Osteoblast (primary cell): Measurements from ENCODE around the gene NFIA. TPM values are rescaled to one million over a fixed set of nuclear protein-coding genes. Genes with fewer than 3 reads are reported as not detected.

Source experiments
- DNase-seq: peaks from one replicate; pipeline ENCODE4 v3.0.0; 2011; ENCODE audit warnings: low spot score, mixed read lengths; ENCODE audit not compliant: insufficient read length; ENCODE audit errors: missing footprints
- H2AFZ ChIP-seq: 2 replicates; pipeline ENCODE4 v1.6.0; 2011; ENCODE audit warnings: mild to moderate bottlenecking, low read length
- H3K27ac ChIP-seq: 2 replicates; pipeline ENCODE4 v1.5.1; 2011; ENCODE audit warnings: mild to moderate bottlenecking, low read depth, low read length, moderate library complexity
- H3K27me3 ChIP-seq: 2 replicates; pipeline ENCODE4 v1.6.0; 2012; ENCODE audit warnings: mild to moderate bottlenecking, control low read depth, inconsistent platforms, low read length, moderate library complexity; ENCODE audit not compliant: insufficient read depth
- H3K36me3 ChIP-seq: 2 replicates; pipeline ENCODE4 v1.5.1; 2011; ENCODE audit warnings: mild to moderate bottlenecking, low read length, control low read depth, moderate library complexity; ENCODE audit not compliant: insufficient read depth
- H3K4me1 ChIP-seq: 2 replicates; pipeline ENCODE4 v1.5.1; 2011; ENCODE audit warnings: mild to moderate bottlenecking, low read length, control low read depth, moderate library complexity; ENCODE audit not compliant: insufficient read depth
- H3K4me2 ChIP-seq: 2 replicates; pipeline ENCODE4 v1.6.0; 2011; ENCODE audit warnings: mild to moderate bottlenecking, low read length; ENCODE audit not compliant: insufficient read depth
- H3K4me3 ChIP-seq: fragments of 200-600 bp; sonication (generic); 3 replicates; pipeline ENCODE4 v1.5.1; 2012; ENCODE audit warnings: mild to moderate bottlenecking, low read length, inconsistent platforms; ENCODE audit not compliant: insufficient read depth
- H3K79me2 ChIP-seq: 2 replicates; pipeline ENCODE4 v1.6.0; 2012; ENCODE audit warnings: mild to moderate bottlenecking, low read length, control low read depth, inconsistent platforms; ENCODE audit not compliant: insufficient read depth
- H3K9me3 ChIP-seq: 2 replicates; pipeline ENCODE4 v1.5.1; 2011; ENCODE audit warnings: low read depth, low read length, control low read depth
- H4K20me1 ChIP-seq: 2 replicates; pipeline ENCODE4 v1.6.0; 2012; ENCODE audit warnings: mild to moderate bottlenecking, low read length, control low read depth; ENCODE audit not compliant: insufficient read depth
- total RNA-seq: library from RNA; depleted of rRNA; stranded (reverse); fragments of >200 nt; gene quantifications from 2 replicates; pipeline ENCODE4 v1.2.3, GENCODE V29; 2012
- TF ChIP-seq, protein P1 (sequence below): IDR thresholded peaks from 2 replicates; pipeline ENCODE4 v1.5.1; 2011; ENCODE audit warnings: mild to moderate bottlenecking, low read depth, low read length, moderate library complexity; ENCODE audit errors: extremely low read depth

Gene NFIA
- total RNA-seq, 1 donor, result 7.2 TPM

GRCh38 chr1:61102621-61103020 is 20.3 kb downstream of the NFIA start:
- Histone ChIP-seq H3K27ac (no peak overlapping the region), H3K36me3 (no peaks in the 10 kb centered on the region), H3K9me3 (no peaks in the 10 kb centered on the region), H3K4me2 (no peak overlapping the region), H2AFZ (no peak overlapping the region), H3K4me1 (peaks cover 2% of the 10 kb centered on the region), H3K27me3 (no peaks in the 10 kb centered on the region), H3K79me2 (peaks cover 2% of the 10 kb centered on the region), H4K20me1 (no peaks in the 10 kb centered on the region), H3K4me3 (no peak overlapping the region)
- DNase-seq, result no peak
- TF ChIP-seq, protein P1, sequence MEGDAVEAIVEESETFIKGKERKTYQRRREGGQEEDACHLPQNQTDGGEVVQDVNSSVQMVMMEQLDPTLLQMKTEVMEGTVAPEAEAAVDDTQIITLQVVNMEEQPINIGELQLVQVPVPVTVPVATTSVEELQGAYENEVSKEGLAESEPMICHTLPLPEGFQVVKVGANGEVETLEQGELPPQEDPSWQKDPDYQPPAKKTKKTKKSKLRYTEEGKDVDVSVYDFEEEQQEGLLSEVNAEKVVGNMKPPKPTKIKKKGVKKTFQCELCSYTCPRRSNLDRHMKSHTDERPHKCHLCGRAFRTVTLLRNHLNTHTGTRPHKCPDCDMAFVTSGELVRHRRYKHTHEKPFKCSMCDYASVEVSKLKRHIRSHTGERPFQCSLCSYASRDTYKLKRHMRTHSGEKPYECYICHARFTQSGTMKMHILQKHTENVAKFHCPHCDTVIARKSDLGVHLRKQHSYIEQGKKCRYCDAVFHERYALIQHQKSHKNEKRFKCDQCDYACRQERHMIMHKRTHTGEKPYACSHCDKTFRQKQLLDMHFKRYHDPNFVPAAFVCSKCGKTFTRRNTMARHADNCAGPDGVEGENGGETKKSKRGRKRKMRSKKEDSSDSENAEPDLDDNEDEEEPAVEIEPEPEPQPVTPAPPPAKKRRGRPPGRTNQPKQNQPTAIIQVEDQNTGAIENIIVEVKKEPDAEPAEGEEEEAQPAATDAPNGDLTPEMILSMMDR, result no peak

GRCh38 chr1:61104220-61104671 is 21.9 kb downstream of the NFIA start:
- Histone ChIP-seq H4K20me1 (no peaks in the 10 kb centered on the region), H3K27ac (no peak overlapping the region), H3K79me2 (no peaks in the 10 kb centered on the region), H2AFZ (no peak overlapping the region), H3K4me1 (no peaks in the 10 kb centered on the region), H3K4me2 (no peak overlapping the region), H3K4me3 (no peak overlapping the region), H3K36me3 (no peaks in the 10 kb centered on the region), H3K27me3 (no peaks in the 10 kb centered on the region), H3K9me3 (no peaks in the 10 kb centered on the region)
- no peak for DNase-seq
- TF ChIP-seq, protein P1, result no peak

GRCh38 chr1:61107638-61108037 is 25.3 kb downstream of the NFIA start:
- DNase-seq, result no peak
- Histone ChIP-seq H3K79me2 (no peaks in the 10 kb centered on the region), H3K27ac (no peak overlapping the region), H3K9me3 (no peaks in the 10 kb centered on the region), H2AFZ (no peak overlapping the region), H3K4me2 (no peak overlapping the region), H3K4me3 (no peak overlapping the region), H3K4me1 (no peaks in the 10 kb centered on the region), H3K36me3 (no peaks in the 10 kb centered on the region), H4K20me1 (no peaks in the 10 kb centered on the region), H3K27me3 (no peaks in the 10 kb centered on the region)
- TF ChIP-seq, protein P1, result no peak

- no peaks in the 10 kb centered on the region for H3K36me3 ChIP-seq
- no peak overlapping the region for H3K4me3 ChIP-seq
- no peaks in the 10 kb centered on the region for H3K79me2 ChIP-seq
- no peaks in the 10 kb centered on the region for H3K4me1 ChIP-seq
- no peaks in the 10 kb centered on the region for H4K20me1 ChIP-seq
- TF ChIP-seq, protein P1, result no peak
- H3K27me3 ChIP-seq, result no peaks in the 10 kb centered on the region
- DNase-seq, result no peak
- H2AFZ ChIP-seq, result no peak overlapping the region
- no peak overlapping the region for H3K4me2 ChIP-seq
- no peak overlapping the region for H3K27ac ChIP-seq
- no peaks in the 10 kb centered on the region for H3K9me3 ChIP-seq
Measured at GRCh38 chr1:61109158-61109557, 26.8 kb downstream of the NFIA start.
